ENCODE data around the gene RNF212B. TPM values are rescaled to one million over a fixed set of nuclear protein-coding genes. Genes with fewer than 3 reads are reported as not detected.
A peak's percentile ranks its signal among the peaks of the same experiment; 100 is the strongest.

Gene RNF212B
- total and polyA plus RNA-seq, 2 of the 13 experiments (the other 11 are each of a cell fraction or from before 2014, with no cell fraction given), result 0.05 TPM; not detected in 1

DNA sequence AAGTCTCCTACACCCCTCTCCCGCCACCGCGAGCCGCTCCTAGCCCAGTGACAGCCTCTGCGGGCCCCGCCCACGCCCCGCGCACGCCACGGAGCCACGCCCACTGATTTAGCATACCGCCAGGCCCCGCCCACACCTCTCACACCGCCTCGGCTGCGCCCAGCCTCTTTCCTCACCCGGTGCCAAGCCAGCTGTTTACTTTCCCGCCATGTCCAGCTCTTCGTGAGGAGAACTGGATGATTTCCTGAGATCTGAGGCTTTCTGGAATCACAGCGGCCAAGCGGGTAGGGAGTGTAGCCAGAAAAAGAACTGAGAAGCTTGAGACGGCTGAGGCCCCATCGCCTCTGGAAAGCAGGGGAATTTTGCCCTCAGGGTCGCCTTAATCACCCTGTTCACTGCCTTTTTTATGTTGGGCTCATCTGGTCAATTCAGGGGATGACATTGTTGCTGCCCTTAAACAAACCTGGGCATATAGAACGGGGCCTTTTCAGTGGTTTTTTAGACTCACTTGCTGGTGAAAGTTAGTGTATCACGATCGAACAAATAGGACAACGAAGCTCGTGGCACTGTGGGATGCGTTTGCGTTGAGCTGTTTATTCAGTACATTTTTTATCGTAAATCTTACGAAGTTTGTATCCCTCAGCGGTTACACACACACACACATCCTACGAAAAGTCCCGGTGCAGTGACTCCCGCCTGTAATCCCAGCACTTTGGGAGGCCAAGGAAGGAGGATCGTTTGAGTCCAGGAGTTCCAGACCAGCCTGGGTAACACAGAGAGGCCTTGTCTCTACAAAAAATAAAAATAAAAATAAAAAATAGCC lies at the start of gene RNF212B (continued):
- TF ChIP-seq, protein P1, sequence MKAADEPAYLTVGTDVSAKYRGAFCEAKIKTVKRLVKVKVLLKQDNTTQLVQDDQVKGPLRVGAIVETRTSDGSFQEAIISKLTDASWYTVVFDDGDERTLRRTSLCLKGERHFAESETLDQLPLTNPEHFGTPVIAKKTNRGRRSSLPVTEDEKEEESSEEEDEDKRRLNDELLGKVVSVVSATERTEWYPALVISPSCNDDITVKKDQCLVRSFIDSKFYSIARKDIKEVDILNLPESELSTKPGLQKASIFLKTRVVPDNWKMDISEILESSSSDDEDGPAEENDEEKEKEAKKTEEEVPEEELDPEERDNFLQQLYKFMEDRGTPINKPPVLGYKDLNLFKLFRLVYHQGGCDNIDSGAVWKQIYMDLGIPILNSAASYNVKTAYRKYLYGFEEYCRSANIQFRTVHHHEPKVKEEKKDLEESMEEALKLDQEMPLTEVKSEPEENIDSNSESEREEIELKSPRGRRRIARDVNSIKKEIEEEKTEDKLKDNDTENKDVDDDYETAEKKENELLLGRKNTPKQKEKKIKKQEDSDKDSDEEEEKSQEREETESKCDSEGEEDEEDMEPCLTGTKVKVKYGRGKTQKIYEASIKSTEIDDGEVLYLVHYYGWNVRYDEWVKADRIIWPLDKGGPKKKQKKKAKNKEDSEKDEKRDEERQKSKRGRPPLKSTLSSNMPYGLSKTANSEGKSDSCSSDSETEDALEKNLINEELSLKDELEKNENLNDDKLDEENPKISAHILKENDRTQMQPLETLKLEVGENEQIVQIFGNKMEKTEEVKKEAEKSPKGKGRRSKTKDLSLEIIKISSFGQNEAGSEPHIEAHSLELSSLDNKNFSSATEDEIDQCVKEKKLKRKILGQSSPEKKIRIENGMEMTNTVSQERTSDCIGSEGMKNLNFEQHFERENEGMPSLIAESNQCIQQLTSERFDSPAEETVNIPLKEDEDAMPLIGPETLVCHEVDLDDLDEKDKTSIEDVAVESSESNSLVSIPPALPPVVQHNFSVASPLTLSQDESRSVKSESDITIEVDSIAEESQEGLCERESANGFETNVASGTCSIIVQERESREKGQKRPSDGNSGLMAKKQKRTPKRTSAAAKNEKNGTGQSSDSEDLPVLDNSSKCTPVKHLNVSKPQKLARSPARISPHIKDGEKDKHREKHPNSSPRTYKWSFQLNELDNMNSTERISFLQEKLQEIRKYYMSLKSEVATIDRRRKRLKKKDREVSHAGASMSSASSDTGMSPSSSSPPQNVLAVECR (CRISPR knock-in tag; IDR thresholded peaks at IDR 0.05; ENCODE audit: borderline replicate concordance), result peak; percentile 47; the same call in 1 of the 2 replicates
- TF ChIP-seq, protein P2, sequence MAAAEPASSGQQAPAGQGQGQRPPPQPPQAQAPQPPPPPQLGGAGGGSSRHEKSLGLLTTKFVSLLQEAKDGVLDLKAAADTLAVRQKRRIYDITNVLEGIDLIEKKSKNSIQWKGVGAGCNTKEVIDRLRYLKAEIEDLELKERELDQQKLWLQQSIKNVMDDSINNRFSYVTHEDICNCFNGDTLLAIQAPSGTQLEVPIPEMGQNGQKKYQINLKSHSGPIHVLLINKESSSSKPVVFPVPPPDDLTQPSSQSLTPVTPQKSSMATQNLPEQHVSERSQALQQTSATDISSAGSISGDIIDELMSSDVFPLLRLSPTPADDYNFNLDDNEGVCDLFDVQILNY (CRISPR knock-in tag; conservative IDR thresholded peaks at IDR 0.05), result peak; percentile 72; the same call in 1 of the 2 replicates
- no peak for TF ChIP-seq TEAD2 (CRISPR knock-in tag; IDR thresholded peaks at IDR 0.05)
- TF ChIP-seq NFE2L1 (CRISPR knock-in tag; IDR thresholded peaks at IDR 0.05; ENCODE audit: borderline replicate concordance), result 0 out of 2 replicates have a peak, but pooled peaks have one; percentile 57
- no peak for TF ChIP-seq IKZF1 (IDR thresholded peaks at IDR 0.05)
- TF ChIP-seq, protein P3, sequence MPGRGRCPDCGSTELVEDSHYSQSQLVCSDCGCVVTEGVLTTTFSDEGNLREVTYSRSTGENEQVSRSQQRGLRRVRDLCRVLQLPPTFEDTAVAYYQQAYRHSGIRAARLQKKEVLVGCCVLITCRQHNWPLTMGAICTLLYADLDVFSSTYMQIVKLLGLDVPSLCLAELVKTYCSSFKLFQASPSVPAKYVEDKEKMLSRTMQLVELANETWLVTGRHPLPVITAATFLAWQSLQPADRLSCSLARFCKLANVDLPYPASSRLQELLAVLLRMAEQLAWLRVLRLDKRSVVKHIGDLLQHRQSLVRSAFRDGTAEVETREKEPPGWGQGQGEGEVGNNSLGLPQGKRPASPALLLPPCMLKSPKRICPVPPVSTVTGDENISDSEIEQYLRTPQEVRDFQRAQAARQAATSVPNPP (CRISPR knock-in tag; IDR thresholded peaks at IDR 0.05), result no peak
- TF ChIP-seq PAF1 (CRISPR knock-in tag; IDR thresholded peaks at IDR 0.05), result no peak
- no peak for TF ChIP-seq EHMT2 (IDR thresholded peaks at IDR 0.05; ENCODE audit: borderline replicate concordance, low read depth, low read length)
- no peak for TF ChIP-seq MXD4 (CRISPR knock-in tag; IDR thresholded peaks at IDR 0.05)
- TF ChIP-seq, protein P4, sequence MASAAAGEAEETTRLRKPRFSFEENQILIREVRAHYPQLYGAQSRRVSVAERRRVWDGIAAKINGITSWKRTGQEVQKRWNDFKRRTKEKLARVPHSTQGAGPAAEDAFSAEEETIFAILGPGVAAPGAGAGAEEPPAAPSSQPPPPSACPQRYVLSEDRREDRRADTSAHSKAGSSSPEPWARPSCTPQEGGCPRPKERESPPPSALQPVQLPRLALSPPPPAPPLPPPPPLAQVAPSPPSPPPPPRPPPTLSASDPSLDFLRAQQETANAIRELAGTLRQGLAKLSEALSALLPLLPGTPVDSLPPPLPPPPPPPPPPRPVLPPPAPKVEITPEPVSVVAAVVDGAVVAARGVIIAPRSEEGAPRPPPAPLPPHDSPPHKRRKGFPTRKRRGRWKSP (CRISPR knock-in tag; IDR thresholded peaks at IDR 0.05), result peak; percentile 81
- TF ChIP-seq ZNF563 (CRISPR knock-in tag; IDR thresholded peaks at IDR 0.05), result no peak
- TF ChIP-seq, protein P5, sequence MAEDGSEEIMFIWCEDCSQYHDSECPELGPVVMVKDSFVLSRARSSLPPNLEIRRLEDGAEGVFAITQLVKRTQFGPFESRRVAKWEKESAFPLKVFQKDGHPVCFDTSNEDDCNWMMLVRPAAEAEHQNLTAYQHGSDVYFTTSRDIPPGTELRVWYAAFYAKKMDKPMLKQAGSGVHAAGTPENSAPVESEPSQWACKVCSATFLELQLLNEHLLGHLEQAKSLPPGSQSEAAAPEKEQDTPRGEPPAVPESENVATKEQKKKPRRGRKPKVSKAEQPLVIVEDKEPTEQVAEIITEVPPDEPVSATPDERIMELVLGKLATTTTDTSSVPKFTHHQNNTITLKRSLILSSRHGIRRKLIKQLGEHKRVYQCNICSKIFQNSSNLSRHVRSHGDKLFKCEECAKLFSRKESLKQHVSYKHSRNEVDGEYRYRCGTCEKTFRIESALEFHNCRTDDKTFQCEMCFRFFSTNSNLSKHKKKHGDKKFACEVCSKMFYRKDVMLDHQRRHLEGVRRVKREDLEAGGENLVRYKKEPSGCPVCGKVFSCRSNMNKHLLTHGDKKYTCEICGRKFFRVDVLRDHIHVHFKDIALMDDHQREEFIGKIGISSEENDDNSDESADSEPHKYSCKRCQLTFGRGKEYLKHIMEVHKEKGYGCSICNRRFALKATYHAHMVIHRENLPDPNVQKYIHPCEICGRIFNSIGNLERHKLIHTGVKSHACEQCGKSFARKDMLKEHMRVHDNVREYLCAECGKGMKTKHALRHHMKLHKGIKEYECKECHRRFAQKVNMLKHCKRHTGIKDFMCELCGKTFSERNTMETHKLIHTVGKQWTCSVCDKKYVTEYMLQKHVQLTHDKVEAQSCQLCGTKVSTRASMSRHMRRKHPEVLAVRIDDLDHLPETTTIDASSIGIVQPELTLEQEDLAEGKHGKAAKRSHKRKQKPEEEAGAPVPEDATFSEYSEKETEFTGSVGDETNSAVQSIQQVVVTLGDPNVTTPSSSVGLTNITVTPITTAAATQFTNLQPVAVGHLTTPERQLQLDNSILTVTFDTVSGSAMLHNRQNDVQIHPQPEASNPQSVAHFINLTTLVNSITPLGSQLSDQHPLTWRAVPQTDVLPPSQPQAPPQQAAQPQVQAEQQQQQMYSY (CRISPR knock-in tag; IDR thresholded peaks at IDR 0.05), result no peak
- 0 out of 2 replicates have a peak, but pooled peaks have one; percentile 21 for TF ChIP-seq ZFYVE20 (CRISPR knock-in tag; IDR thresholded peaks at IDR 0.05; ENCODE audit: borderline replicate concordance, low read depth)
- no peak for TF ChIP-seq HNF4G (IDR thresholded peaks at IDR 0.05; ENCODE audit: borderline replicate concordance, low read depth, low read length)
- no peak for TF ChIP-seq HNF4G (CRISPR knock-in tag; IDR thresholded peaks at IDR 0.05; ENCODE audit: borderline replicate concordance, low read depth)
- TF ChIP-seq RBM22 (optimal IDR thresholded peaks at IDR 0.05; ENCODE audit: low read length), result no peak

All from HepG2 (cell line).